Epidermal melanocyte (primary cell): ENCODE results near the gene ZBTB34.

Experiments
- DNase-seq: peaks from one replicate; pipeline ENCODE4 v3.0.0; 2011; ENCODE audit warnings: low spot score; ENCODE audit not compliant: insufficient read length

ZBTB34 gene

GRCh38 chr9:126876531-126876930 lies 16.1 kb downstream of the ZBTB34 start:
- DNase-seq: no peak

DNA sequence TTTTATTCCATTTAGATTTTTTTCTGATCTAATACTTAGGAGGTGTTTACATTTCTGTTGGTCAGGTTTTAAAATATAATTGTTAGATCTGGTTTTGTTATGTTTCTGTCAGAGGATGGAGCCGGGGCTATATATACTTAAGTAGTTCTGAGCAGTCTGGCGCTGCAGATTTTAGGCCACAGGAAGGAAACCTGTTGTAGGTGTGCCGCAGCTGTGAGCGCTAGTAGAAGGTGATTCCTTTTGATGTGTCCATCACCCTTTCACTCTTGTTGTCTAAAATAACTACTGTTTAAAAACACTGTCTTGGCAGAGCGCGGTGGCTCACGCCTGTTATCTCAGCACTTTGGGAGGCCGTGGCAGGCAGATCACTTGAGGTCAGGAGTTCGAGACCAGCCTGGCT lies 17.0 kb downstream of the ZBTB34 start:
- DNase-seq: no peak

GRCh38 chr9:126879288-126879687 lies 18.8 kb downstream of the ZBTB34 start:
- DNase-seq: no peak

- DNase-seq: no peak
These were observed 19.9 kb downstream of the ZBTB34 start for GRCh38 chr9:126880226-126880946.

DNA sequence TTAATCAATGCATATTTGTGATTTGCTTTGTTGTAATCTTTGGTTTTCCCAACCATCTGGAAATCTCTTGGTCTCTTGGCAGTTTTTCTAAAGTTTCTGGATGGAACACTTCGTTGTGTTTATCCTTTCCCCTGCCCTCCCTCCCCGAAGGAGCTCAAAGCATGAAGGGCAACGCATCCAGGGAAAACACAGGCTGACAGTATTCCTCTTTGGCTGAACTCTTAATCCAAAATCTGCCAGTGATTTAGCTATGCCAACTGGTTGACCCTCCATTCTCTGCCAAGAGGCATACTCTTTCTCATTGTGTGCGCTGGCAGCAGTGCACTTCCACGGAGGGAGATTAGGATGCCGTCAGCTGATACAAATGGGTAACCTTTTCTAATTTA lies 20.5 kb downstream of the ZBTB34 start:
- no peak for DNase-seq

- no peak for DNase-seq
These were observed 22.3 kb downstream of the ZBTB34 start for GRCh38 chr9:126882746-126883145.

GRCh38 chr9:126883636-126884035 lies 23.2 kb downstream of the ZBTB34 start:
- peak; percentile 24 for DNase-seq

DNA sequence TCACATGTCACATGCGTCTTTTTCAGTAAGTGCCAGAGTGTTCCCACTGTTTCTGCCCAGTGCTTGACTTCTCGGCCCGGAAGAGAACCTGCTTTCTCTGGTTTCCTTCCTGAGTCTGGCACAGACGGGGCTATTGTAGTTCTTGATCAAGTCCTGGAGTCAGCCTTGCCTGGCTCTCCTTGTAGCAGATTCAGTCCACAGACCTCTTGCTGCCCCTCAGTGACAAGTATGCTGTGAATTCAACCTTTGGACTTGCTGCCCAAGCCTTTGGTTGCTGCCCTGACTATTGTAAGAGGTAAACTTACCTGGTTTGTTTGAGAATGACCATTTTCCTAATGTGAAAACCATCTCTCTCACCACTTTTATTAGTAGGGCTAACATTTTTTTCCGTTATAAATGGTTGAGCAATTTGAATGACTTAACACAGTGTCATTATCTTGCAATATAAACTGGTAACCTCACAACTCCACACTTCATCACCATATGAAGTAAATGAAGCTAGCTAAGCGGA lies 24.7 kb downstream of the ZBTB34 start:
- DNase-seq: no peak

DNA sequence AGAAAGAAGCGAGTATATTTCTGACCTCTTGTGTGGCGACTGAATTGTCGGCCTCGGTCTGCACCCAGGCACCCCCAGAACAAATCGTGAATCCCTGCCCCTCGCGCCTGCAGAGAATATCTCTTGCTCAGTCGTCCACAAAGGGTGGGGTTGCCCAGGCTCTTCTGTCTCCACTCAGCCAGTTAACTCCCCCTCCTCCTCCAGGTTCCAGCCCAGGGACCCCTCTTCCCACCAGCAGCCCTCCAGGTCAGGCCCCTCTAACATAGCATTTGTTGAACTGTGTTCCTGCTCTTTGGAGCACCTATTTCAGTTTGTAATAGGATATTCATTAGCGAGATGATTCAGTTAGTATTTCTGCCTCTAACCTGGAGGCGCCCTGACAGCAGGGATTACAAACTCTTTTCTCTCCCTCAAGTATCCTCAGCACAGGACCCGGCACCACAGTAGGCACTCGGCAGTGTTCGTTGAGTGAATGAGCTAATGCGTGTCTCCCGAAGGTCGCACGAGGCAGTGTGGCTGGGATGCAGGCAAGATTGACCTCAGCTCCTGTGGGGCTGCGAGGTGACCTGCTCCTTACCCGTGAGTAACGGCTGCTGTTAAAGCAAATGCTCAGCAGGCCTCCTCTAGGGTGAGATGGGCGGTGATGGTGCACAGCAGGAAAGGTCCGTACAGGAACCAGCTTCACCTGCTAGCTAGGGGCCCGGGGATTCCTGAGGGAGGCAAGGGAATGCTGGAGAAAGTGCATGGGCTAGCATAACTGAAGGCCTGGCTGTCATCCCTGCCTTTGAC lies 25.8 kb downstream of the ZBTB34 start:
- no peak for DNase-seq

GRCh38 chr9:126886897-126887296 lies 26.5 kb downstream of the ZBTB34 start:
- no peak for DNase-seq

GRCh38 chr9:126891676-126892075 lies 31.2 kb downstream of the ZBTB34 start:
- DNase-seq: no peak

GRCh38 chr9:126893079-126893478 lies 32.6 kb downstream of the ZBTB34 start:
- DNase-seq: no peak

DNA sequence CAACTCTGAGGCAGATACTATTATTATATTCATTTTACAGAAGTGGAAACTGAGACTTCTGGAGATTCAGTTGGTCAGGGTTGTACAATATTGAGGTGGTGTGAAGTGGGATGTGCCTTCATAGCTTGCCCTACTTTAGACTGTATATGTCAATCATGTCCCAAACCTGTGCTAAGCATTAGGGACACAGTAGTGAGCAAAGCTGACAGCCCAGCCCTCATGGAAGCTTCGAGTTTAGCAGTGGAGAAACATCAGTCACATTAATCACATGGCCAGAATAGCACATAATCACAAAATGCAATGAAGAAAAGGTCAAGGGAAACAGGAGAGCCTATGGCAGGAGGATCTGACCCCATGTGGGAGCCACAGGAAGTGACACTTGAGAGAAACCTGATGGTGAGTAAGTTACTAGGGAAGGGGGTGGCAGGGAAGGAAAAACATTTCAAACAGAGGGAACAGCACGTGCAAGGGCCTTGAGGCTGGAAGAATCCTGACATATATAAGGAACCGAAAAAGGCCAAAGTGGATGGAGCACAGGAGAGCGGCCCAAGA lies 33.7 kb downstream of the ZBTB34 start:
- DNase-seq: no peak

DNA sequence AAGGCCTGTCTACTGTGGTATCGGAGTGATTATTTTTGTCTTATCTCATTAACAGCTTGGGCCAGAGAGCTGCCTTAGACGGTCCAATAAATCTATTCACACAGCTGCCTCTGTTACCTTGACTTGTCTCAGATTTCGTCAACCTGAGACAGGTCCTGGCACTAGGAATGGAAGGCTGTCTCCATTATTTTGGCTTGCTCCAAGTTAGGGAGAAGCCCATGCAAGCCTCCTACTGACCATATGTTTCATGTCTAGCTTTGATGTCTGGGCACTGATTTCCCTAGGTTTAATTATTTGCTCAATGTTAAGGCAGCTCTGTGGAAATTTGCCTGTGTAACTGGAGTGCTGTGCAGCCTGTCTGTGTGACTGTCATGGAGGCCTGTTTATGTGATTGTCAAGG lies 41.8 kb downstream of the ZBTB34 start:
- no peak for DNase-seq

DNA sequence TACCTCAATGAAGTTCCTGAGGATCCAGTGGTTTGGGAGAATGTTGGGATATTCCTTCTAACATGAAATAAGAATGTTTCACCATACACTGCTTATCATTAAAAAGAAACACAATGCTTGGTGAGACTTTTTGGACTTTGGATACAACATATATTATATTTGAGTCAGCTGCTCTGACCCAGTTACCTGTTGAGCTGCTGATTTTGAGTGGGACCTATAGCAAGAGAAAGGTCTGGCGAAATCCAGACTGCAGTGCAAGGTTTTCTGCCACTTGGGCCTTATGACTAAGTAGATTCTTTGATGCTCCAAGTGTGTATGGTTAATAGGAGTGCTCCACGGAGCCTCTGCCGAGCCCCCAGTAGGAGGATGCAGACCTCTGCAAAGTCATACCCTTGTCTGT lies 44.1 kb downstream of the ZBTB34 start:
- no peak for DNase-seq

DNA sequence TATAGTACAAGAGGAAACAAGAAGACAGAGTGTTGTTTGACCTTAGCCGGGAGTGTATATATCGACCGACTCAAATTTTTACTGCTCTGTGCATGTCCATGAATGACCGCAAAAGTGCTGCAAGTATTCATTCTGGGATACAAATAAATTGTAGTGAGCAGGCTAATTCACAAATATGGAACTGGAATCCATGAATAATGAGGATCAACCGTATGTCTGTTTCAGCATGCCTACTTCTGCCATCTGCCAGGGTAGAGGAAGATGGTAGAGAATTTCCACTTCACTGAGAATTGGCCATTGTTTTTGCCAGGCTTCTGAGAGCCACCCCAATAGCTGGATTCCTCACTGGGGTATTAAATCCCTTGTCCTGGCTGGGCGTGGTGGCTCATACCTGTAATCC lies 45.7 kb downstream of the ZBTB34 start:
- no peak for DNase-seq

GRCh38 chr9:126907058-126907457 lies 46.6 kb downstream of the ZBTB34 start:
- no peak for DNase-seq

- peak; percentile 98 for DNase-seq
These were observed 54.2 kb downstream of the ZBTB34 start, which contains the start of gene RALGPS1 for GRCh38 chr9:126914458-126915280. Gene RALGPS1 (plus strand): TSS chr9:126914782. CDS start chr9:126962290, 47,508 bp downstream.

DNA sequence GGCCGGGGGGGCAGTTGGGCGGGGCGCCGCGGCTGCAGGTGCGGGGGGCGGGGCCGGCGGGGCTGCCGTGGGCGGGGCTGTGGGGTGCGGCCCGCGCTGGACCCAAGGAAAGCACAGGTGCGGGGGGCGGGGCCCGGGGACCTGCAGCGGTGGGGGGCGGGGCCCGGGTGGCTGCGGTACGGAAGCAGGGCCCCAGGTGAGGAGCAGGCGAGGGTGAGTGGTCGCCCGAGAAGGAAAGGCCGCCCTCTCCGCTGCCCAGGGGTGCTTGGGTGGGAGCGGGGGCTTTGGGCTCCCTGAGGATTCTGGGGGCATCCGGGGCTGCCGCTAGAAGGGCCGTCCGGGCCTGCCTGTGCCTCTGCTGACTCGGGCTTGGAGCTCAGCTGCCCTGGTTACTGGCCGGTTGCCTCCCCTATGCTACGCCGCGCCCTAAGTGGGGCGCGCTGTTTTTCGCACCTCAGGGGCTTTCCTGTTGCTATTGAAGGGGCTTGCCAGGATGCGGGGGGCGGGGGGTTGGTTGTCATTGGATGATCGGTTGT lies 54.9 kb downstream of the ZBTB34 start:
- no peak for DNase-seq

- no peak for DNase-seq
These were observed 55.6 kb downstream of the ZBTB34 start for GRCh38 chr9:126915846-126916543.

GRCh38 chr9:126916909-126917308 lies 56.5 kb downstream of the ZBTB34 start:
- no peak for DNase-seq
